Measurements from ENCODE around the gene CRLF3.

- TF ChIP-seq CTCF (IDR thresholded peaks at IDR 0.05; ENCODE audit: low read depth, low read length) = no peak
- no peak for TF ChIP-seq MYC (IDR thresholded peaks at IDR 0.05; ENCODE audit: low read depth, low read length)
- no peak for TF ChIP-seq POLR2A (IDR thresholded peaks at IDR 0.05; ENCODE audit: extremely low read depth, insufficient read length)
These were observed 63.4 kb downstream of the CRLF3 start for GRCh38 chr17:30761060-30761459.
